ENCODE results near the gene SLC41A1. TPM values are rescaled to one million over a fixed set of nuclear protein-coding genes. Genes with fewer than 3 reads are reported as not detected.

SLC41A1 gene
- 11.5 and 18.8 TPM in 2 replicates for total RNA-seq

DNA sequence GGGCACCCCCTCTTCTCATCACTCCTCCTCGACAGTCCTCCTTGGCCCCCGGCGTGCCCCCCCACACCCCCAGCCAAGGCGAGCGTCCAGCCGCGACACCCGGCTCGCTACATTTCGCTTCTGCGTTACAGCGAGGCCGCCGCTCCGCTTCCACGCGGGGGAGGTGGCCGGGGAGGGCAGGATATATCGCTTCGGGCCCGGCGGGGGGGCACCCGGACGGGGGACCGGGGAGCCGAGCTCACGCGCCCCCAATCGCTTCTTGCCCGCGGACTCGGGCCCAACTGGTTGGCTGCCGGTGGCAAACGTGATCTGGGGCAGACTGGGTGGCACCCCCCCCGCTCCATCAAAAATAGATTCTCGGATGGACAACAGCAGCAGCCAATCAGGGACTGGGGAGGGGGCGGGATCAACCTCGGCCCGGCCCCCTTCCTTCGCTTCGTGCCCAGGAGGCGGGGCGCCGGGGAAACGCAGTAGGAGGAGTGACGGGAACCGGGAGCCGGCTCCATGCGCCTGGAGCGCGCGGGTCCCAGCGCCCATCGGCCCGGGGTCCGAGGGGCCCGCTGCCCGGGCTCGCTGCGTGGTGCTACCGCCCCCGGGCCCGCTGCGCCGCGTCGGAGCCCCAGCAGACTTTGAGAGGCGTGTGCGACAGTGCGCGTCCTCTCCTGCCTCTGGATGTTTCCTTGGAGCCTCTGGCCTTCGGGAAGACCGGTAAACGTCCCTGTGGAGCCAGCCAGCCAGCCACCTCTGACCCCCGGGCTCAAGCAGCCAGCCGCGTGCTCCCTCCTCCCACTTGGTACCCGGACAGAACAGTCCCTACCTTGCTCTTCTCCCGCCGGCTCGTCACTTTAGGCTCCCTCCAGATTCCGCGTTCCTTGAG is at the start of gene SLC41A1:
Gene SLC41A1, minus strand, starts transcription at position 321 of the 877 bp plus-strand sequence. CDS start 2,757 bp downstream, outside the sequence.

DNA sequence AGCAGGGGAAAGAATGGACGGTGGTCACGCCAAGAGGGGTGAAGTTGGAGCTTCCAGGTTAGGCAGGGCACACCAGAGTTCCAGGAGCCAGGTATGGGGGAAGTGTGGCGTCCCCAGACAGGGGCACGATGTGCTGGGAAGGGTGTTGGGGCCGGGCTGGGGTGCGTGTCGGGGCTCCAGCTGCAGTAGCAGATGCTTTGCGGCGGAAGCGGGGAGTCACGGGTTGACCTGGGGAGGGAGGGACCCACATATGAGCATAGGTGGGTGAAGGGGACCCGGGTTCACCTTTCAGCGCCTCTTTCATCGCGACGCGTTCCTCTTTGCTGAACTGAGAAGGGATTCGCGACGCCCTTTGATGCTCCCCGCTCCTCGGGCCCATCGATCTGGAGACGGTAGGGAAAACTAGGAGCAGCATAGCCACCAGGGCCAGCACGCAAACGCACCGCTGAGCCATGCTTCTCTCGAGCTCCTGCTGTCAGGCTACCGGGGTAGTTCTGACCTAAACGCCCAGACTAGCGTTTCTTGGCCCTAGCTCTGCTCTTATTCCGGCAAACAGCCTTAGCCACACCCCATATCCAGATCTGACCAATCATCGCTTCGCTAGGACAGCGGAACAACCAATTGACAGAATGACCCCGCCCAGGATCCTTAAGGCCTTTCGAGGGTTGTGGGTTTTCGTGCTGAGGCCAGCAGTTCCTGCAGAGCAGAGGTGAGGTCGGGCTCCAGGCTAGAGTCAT is 36.8 kb upstream of the SLC41A1 start, which contains the start of gene PM20D1:
Gene PM20D1, minus strand, starts transcription at position 514 of the 737 bp plus-strand sequence. Its CDS starts 60 bp downstream, at position 454.

DNA sequence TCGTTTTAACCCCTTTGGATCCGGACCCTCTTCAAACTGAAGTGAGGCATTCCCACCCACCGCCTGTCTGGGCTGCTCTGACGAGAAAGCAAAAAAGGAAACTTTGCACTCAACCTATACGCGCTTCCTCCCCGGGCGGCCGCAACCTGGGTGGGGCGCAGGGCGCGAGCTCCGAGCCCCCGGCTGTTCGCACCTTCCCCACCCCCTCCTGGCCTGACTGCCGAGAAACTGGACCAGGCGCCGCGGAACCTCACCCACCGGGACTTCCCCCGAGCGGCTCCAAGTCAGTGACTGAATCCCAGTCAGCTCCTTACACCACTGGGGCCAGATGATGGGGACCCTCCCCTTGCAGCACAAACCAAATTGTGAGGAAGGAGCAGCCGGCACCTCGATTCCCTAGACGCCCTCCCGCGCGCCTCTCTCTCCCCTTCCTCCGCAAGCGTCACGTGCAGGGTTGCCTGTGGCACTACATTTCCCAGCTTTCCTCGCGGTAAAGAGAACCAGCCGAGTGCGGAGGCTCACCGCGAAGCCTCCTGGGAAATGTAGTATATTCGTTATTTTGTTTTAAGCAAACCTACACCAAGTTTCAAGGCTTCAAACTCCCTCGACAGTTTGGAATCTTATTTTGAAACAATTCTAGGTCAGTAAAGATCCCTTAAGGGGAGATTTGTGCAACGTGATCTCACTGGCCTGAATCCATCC is 37.8 kb downstream of the SLC41A1 start, which contains the start of gene RAB29:
Gene RAB29, minus strand, starts transcription at position 468 of the 702 bp plus-strand sequence. CDS start 526 bp downstream, outside the sequence.

DNA sequence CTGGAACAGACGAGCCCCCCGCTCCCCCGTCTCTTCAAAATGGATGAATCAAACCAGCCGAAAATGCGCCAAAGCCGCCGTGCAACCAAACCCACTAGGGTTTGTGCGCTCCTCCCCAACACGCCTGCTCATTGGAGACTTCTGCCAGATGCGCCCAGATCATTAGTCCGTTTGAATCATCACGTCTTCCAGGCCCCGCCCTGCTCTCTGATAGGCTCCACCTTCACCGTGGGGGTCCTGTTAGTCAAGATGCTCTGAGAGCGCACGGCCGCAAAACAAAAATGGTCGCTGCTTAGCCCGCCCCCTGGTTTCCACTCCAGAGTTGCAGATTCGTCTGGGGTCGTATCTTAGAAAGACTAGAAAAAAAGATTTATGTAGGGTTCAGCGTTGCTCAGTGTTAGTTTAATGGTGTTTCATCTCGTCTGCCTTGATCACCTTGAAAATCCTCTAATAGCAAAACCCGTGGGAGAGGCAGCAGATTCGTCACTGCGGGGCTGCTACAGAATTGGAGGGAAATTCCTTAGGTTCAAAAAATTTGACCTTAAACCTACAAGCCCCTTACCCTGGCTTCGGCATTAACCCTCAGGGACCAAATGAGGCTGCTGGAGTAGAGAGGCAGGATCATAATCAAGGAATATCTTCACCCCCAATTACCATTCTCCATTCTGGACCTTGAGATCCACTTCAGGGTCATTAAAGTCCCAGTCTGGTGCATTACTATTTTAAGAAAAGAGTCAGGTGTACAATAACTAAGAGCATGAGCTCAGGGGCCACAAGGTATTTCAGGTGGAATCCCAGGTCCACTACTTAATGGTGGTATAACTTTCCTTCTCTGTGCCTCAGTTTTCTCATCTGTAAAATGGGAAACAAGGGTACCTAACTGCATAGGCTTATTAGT is 62.6 kb downstream of the SLC41A1 start, which contains the start of gene NUCKS1:
Gene NUCKS1, minus strand, starts transcription at position 45 of the 898 bp plus-strand sequence. CDS start 209 bp downstream, outside the sequence.

Other genes starting within 250 kb of the SLC41A1 start
- gene ELK4, start 181.2 kb downstream of the SLC41A1 start, total RNA-seq: 6.6 and 13.8 TPM in 2 replicates
- gene SLC45A3, start 132.7 kb downstream of the SLC41A1 start, total RNA-seq: 4.0 and 5.5 TPM in 2 replicates
- gene NUCKS1, start 63.0 kb downstream of the SLC41A1 start, total RNA-seq: 73.2 and 96.1 TPM in 2 replicates
- 5.1 and 6.6 TPM in 2 replicates for gene RAB29, start 37.7 kb downstream of the SLC41A1 start, total RNA-seq
- gene PM20D1, start 36.9 kb upstream of the SLC41A1 start, total RNA-seq: not detected in 2 replicates
- not detected in 2 replicates for gene SLC26A9, start 130.3 kb upstream of the SLC41A1 start, total RNA-seq
- gene RAB7B, start 190.2 kb upstream of the SLC41A1 start, total RNA-seq: 6.2 and 6.3 TPM in 2 replicates
- gene CTSE, start 210.7 kb upstream of the SLC41A1 start, total RNA-seq: 0.18 TPM in 1 of 2 replicates, not detected in the other
- gene RHEX, start 240.0 kb upstream of the SLC41A1 start, total RNA-seq: not detected in 2 replicates

Data from myometrial cell (primary cell).